Ascending aorta (tissue), 2 donors: Measurements from ENCODE around the gene UBE2V1. TPM values are rescaled to one million over a fixed set of nuclear protein-coding genes. Genes with fewer than 3 reads are reported as not detected.
"Not testable (repeated sequence)": the region's sequence is repeated elsewhere in the genome, so short reads cannot be mapped to it uniquely, and the experiment has no call there.

ENCODE experiments used
- DNase-seq, 2 donors: peaks; one replicate each; pipeline ENCODE4 v3.0.0-alpha.2; 2019; ENCODE audit warnings: low spot score in 2 of 2
- H3K27ac ChIP-seq, 2 donors: fragments of 200-600 bp; sonication (generic); one replicate each; pipeline ENCODE4 v1.5.1; 2016 to 2017; ENCODE audit warnings: mild to moderate bottlenecking in 1 of 2
- H3K27me3 ChIP-seq: fragments of 200-600 bp; sonication (generic); one replicate; pipeline ENCODE4 v1.5.1; 2017
- H3K36me3 ChIP-seq, 2 donors: fragments of 200-600 bp; sonication (generic); one replicate each; pipeline ENCODE4 v1.5.1; 2016
- H3K4me1 ChIP-seq, 2 donors: fragments of 200-600 bp; sonication (generic); one replicate each; pipeline ENCODE4 v1.5.1; 2016 to 2017; ENCODE audit warnings: mild to moderate bottlenecking in 1 of 2
- H3K4me3 ChIP-seq, 2 donors: fragments of 200-600 bp; sonication (generic); one replicate each; pipeline ENCODE4 v1.5.1; 2016 to 2017; ENCODE audit warnings: mild to moderate bottlenecking in 1 of 2
- H3K9me3 ChIP-seq, 2 donors: fragments of 200-600 bp; sonication (generic); one replicate each; pipeline ENCODE4 v1.5.1; 2016
- intact Hi-C: fragments of 100-400 bp; cut with DNase I; formaldehyde crosslinking; loops from one replicate; pipeline ENCODE4 v1.15.1; 2023
- total RNA-seq: library from RNA; depleted of rRNA; stranded (reverse); fragments of >200 nt; gene quantifications from one replicate; pipeline ENCODE4 v1.1.0, GENCODE V29; 2016
- TF ChIP-seq, protein P1 (sequence below), 3 experiments: fragments of 200-600 bp in 2 of 3; fragments of 450-650 bp in 1 of 3; sonication (generic) in 2 of 3; IDR thresholded peaks; one replicate each; pipeline ENCODE4 v1.5.1; 2016 to 2019; ENCODE audit warnings: antibody characterized with exemption in 3 of 3, mild to moderate bottlenecking in 1 of 3, moderate library complexity in 1 of 3

Gene UBE2V1
- total RNA-seq, 1 donor from 2014 or later = 39.4 TPM

- DNase-seq = no peak
- no peaks in the 10 kb centered on the region for H3K4me1 ChIP-seq
- no peak overlapping the region for H3K4me3 ChIP-seq
- intact Hi-C loops = no loop called here
- no peaks in the 10 kb centered on the region for H3K36me3 ChIP-seq
- no peak overlapping the region for H3K27ac ChIP-seq
- TF ChIP-seq, protein P1, sequence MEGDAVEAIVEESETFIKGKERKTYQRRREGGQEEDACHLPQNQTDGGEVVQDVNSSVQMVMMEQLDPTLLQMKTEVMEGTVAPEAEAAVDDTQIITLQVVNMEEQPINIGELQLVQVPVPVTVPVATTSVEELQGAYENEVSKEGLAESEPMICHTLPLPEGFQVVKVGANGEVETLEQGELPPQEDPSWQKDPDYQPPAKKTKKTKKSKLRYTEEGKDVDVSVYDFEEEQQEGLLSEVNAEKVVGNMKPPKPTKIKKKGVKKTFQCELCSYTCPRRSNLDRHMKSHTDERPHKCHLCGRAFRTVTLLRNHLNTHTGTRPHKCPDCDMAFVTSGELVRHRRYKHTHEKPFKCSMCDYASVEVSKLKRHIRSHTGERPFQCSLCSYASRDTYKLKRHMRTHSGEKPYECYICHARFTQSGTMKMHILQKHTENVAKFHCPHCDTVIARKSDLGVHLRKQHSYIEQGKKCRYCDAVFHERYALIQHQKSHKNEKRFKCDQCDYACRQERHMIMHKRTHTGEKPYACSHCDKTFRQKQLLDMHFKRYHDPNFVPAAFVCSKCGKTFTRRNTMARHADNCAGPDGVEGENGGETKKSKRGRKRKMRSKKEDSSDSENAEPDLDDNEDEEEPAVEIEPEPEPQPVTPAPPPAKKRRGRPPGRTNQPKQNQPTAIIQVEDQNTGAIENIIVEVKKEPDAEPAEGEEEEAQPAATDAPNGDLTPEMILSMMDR (IDR thresholded peaks at IDR 0.05) = no peak
- H3K27me3 ChIP-seq = no peaks in the 10 kb centered on the region
- no peaks in the 10 kb centered on the region for H3K9me3 ChIP-seq
Observed at GRCh38 chr20:50066161-50066834, 46.7 kb downstream of the UBE2V1 start.

DNA sequence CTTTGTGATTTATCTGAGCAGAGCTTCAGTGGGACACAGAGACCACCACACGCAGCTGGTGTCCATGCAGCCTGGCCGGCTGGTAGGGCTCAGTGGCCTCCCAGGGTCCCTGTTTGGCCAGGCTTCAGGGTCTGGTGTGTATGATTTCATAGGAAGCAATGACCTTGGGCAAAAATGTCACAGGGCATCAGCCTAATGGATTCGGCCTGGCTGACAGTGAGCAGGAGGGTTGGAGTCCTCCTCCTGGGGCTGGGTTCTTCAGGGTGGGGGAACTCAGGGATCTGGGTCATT lies 47.7 kb downstream of the UBE2V1 start:
- Histone ChIP-seq H3K36me3 (no peaks in the 10 kb centered on the region), H3K27me3 (no peaks in the 10 kb centered on the region), H3K4me1 (no peaks in the 10 kb centered on the region), H3K4me3 (no peak overlapping the region), H3K9me3 (no peaks in the 10 kb centered on the region), H3K27ac (no peak overlapping the region)
- DNase-seq = no peak
- intact Hi-C loops = no loop called here
- TF ChIP-seq, protein P1 (IDR thresholded peaks at IDR 0.05) = no peak

DNA sequence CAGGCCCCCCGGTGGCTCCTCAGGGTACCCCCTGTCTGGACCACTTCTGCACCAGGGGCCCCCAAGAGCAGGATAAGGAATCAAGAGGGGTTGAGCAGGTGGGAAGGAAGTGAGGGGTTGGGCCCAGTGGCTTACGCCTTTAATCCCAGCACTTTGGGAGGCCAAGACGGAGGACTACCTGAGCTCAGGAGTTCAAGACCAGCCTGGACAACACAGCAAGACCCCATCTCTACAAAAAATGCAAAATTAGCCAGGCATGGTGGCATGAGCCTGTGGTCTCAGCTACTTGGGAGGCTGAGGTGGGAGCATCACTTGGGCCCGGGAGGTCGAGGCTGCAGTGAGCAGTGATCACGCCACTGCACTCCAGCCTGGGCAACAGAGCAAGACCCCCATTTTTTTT lies 49.2 kb downstream of the UBE2V1 start:
- DNase-seq, intact Hi-C loops: not testable (repeated sequence)

DNA sequence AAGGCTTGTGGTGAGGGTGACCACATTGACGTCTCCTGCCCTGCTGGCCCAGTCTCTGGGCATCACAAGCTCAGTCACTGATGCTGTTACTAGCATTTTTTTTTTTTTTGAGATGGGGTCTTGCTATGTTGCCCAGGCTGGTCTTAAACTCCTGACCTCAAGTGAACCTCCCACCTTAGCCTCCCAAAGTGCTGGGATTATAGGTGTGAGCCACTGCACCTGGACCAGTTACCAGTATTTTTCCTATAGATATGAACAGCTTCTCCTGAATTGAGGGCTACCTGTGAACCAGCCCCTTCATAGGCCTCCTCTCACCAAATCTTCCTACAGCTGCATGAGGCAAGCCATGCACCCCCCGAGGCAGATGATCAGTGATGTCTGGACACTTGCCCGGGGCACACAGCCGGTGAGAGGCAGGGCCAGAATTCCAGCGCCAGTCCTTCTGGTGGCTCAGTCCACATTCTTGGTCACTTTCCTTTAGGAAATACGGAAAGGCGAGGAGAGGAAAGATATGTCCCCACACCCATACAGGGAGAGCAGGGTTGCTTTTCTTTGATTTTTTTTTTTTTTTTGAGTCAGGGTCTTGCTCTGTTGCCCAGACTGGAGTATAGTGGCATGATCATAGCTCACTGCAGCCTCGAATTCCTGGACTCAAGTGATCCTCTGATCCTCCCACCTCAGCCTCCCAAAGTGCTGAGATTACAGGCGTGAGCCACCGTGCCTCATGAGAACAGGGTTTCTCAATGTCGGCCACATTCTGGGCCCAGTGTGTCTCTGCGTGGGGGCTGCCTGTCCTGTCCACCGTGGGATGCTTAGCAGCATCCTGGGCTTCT lies 50.7 kb downstream of the UBE2V1 start:
- DNase-seq = no peak
- TF ChIP-seq, protein P1 (IDR thresholded peaks at IDR 0.05) = no peak
- Histone ChIP-seq H3K4me1 (no peaks in the 10 kb centered on the region), H3K27ac (no peak overlapping the region), H3K4me3 (no peak overlapping the region), H3K9me3 (no peaks in the 10 kb centered on the region), H3K27me3 (no peaks in the 10 kb centered on the region), H3K36me3 (no peaks in the 10 kb centered on the region)
- intact Hi-C loops = no loop called here

More for the DNA sequence above, 49.2 kb downstream of the UBE2V1 start:
- H3K9me3 ChIP-seq, H3K36me3 ChIP-seq, H3K4me3 ChIP-seq, H3K4me1 ChIP-seq, H3K27ac ChIP-seq, H3K27me3 ChIP-seq: not testable (repeated sequence)

DNA sequence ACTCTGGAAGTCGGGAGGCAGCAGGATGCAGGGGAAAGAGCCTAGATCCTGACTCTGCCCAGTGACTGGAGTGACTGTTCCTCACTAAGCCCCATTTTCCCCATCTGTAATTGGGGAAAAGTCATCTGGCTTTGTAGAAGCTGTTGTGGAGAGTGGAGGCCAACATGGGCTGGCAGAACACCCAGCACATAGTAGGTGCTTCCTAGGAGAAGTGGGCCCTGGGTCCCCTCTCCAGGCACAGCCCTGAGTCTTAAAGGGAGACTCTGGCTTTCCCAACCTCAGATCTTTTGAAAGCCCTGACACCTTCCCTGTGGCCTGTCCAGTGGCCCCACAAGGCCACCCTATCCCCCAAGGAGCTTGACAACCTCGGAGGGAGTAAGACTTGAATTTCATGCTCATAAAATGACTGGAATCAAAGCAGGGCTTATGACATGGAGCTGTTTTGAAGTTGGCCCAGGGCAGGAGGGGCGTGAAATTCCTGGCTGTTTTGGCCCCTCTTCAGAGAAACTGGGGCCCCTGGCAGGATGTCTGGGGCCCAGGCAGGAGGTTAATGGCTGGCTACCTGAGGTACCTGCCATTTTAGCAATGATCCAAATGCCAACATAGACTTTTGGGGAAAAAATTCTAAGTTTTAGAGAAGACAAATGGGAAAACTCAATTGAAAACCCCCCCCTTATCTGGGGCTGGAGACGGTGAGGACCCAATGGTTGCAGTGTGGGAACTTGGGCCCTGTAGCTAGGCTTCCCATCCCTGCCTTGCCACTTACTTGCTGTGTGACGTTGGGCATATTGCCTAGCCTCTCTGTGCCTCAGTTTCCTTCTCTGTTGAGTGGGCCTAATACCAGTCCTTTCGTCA lies 51.6 kb downstream of the UBE2V1 start:
- Histone ChIP-seq H3K27me3 (no peaks in the 10 kb centered on the region), H3K4me3 (no peak overlapping the region), H3K4me1 (no peaks in the 10 kb centered on the region), H3K27ac (no peak overlapping the region), H3K9me3 (no peaks in the 10 kb centered on the region), H3K36me3 (no peaks in the 10 kb centered on the region)
- no peak for DNase-seq
- intact Hi-C loops = no loop called here
- TF ChIP-seq, protein P1 (IDR thresholded peaks at IDR 0.05) = no peak
